ENCODE measurements around the gene C14orf132. TPM values are rescaled to one million over a fixed set of nuclear protein-coding genes. Genes with fewer than 3 reads are reported as not detected.

Gene C14orf132
- total RNA-seq, 4 donors from 2014 or later: 2.8 to 7.5 (median 5.8) TPM

DNA sequence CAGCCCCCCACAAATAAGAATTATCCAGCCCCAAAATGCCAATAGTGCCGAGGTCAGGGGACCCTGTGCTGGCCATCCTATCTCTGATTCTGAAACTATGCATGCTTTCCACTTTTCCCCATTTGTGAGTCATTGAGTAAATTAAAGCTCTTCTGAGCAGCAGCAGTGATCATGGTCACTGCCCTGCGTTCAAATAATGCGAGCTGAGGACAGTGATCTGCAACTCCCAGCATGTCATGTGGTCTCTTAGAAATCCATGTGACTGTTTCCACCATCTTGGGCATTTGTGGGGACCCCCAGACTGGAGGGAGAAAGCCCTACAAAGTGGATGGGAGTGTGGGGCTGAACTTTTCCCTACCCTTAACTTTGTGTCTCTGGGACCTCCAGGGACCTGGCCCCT is 53.8 kb downstream of the C14orf132 start:
- TF ChIP-seq, protein P1, sequence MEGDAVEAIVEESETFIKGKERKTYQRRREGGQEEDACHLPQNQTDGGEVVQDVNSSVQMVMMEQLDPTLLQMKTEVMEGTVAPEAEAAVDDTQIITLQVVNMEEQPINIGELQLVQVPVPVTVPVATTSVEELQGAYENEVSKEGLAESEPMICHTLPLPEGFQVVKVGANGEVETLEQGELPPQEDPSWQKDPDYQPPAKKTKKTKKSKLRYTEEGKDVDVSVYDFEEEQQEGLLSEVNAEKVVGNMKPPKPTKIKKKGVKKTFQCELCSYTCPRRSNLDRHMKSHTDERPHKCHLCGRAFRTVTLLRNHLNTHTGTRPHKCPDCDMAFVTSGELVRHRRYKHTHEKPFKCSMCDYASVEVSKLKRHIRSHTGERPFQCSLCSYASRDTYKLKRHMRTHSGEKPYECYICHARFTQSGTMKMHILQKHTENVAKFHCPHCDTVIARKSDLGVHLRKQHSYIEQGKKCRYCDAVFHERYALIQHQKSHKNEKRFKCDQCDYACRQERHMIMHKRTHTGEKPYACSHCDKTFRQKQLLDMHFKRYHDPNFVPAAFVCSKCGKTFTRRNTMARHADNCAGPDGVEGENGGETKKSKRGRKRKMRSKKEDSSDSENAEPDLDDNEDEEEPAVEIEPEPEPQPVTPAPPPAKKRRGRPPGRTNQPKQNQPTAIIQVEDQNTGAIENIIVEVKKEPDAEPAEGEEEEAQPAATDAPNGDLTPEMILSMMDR (IDR thresholded peaks at IDR 0.05): no peak
- DNase-seq (ENCODE audit: low spot score): no peak
- no peak for ATAC-seq (ENCODE audit: low FRiP score)

DNA sequence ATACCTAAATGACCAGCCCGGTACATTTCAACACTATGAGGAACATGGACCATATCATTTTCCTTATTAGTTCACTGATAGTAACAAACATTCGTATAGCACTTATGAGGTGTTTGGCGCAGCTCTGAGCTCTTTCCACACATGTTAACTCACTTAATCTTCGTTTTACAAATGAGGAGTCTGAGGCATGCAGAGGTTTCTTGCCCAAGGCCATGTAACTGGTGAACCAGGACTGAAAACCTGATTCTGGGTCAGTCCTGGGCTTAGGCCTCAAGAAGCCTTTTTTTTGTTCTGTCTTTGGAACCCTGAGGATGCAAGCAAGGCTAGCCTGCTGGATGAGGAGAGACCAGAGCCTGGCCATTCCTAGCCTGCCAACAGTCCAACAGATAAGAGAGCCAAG is 55.0 kb downstream of the C14orf132 start:
- ATAC-seq (ENCODE audit: low FRiP score) (no peak), DNase-seq (ENCODE audit: low spot score) (no peak)
- TF ChIP-seq, protein P1 (IDR thresholded peaks at IDR 0.05): no peak

DNA sequence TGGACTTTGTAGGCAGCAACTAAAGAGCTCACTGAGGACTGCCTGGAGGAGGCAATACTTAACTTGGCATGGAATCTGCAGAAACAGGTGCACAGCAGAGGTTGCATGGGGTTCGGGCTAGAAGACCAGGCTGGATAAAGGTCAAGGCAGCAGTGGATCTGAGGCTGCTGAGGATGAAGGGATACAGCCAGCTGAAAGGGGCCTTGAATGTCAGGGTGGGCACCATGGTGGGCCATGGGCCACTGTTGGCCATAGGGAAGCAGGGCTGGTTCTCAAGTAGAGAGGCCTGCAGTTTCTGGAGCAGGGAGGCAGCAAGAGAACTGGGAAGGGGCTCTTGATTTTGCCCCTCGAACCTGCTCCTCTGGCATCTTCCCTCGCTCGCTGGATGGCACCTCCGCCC is 55.5 kb downstream of the C14orf132 start:
- ATAC-seq (ENCODE audit: low FRiP score) (no peak), DNase-seq (ENCODE audit: low spot score) (no peak)
- TF ChIP-seq, protein P1 (IDR thresholded peaks at IDR 0.05): no peak

DNA sequence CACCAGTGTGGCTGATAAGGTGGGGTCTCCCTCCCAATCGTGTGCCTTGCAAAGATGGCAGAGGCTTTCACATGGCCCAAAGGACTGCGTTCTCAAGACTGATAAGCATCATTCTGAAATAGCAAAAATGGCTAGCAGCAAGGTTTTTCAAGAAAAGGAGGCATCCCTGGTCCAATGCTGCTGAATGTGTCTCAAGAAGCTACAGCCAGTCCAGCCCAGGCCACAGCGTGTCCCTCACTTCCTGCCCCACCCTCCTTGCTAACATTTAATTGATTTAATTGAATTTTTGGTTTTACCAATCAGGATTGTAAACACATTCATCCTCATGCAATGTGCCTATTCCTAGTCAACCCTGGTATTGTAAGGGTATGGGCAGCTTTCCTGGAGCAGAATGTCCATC is 55.9 kb downstream of the C14orf132 start:
- DNase-seq (ENCODE audit: low spot score) (no peak), ATAC-seq (ENCODE audit: low FRiP score) (no peak)
- TF ChIP-seq, protein P1 (IDR thresholded peaks at IDR 0.05): no peak

DNA sequence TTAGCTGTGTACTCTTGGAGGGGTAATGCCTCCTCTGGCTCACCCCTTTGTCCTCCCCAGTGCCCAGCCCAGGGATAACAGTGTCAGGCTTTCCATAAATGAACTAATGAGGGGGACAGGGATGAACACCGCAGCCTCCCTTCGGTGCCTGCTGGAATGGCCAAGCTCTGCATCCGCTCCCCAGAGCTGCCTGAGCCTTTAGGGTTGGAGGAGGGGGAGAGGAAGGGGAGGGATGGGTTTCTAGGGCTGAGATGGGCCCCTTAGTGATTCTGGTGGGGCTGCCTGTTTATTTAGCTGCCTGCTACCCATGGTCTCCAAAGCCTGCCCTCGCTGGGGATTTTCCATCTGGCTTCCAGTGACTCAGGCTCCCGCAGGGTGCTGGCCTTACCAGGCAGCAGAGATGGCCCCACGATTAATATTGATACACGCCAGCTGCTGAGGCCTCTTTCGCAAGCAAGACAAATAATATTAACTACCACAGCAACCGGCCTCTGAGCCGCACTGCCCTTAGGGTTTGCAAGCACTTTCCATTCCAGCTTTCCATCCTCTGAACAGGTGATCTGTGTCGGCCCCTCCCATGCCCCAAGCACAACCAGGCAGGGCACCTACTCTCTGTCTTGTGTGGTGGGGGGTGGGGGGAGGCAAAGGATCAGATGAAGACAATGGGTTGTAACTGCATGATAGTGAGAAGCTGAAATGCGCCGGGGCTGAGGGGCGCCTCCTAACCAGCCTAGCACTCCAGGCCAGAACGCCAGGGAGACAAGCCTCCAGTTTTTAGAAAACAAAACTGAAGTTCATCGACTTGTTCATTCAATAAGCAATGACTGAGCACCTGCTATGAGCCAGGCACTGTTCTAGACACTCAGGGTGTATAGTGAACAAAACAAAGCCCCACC is 56.7 kb downstream of the C14orf132 start:
- DNase-seq (ENCODE audit: low spot score) (no peak), ATAC-seq (ENCODE audit: low FRiP score) (peak; percentile 30)
- TF ChIP-seq, protein P1 (IDR thresholded peaks at IDR 0.05): no peak

DNA sequence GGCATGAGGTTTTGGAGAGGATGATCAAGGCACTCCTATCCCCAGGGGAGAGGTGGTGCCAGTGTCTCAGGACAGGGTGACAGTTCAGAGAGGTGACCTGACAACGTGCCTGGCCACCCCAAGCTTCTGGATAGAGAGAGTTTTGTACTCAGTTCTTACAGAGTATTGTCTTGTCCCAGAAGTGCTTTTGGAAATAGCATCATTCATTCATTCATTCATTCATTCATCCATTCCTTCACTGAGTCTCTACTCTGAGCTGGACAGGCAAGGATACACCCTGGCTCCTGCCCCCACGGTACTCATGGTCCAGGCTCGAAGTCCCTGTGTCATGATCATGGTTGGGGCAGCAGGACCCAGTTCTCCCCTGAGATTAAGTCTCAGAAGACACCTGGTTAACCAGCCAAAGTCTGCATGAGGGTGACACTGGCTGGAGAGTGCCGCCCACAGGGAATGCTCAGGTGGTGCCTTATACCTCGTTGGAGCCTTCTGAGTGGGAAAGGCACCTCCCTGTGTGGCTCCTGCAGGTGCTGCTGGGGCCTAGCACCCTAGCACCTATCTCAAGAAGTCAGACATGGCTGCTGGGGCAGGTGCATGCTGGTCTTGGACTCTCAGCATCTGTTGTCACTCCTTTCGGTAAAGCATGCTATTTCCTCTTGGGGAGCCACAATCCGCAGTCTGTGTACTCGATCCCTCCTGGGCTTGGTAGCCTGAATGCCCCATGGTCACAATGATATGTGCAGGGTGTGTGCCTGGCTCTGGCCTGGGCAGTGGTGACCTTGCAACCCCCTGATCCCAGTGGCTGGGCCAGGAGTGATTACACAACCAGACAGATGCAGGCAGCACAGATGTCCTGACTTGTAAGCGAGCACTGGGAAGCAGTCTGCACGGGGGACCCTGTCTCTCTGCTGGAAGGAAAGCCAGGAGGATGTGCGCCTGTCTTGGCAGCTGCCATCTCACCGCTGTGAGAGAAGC is 57.8 kb downstream of the C14orf132 start:
- DNase-seq (ENCODE audit: low spot score): no peak
- TF ChIP-seq, protein P1 (IDR thresholded peaks at IDR 0.05): no peak
- no peak for ATAC-seq (ENCODE audit: low FRiP score)
